ENCODE results near the gene SLC26A5.

DNA sequence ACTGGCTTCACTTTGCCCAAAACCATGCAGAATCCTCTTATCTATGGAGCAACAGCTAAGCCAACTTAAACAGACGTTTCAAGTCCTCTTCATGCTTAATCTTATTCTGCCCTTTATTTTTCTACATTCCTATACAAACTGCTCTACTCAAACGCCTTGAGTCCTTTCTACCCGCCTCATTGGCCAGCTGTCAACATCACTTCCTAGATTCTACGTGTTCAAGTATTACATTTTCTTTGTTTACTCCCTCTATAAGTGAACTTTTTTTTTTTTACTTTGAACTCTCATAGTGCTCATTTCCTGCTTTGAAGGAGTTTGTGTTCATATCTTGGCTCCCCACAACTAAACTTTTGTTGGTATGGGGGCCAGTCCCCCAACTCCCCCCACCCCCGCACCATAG, 28.9 kb upstream of the SLC26A5 start:
- no peak for TF ChIP-seq CTCF (conservative IDR thresholded peaks at IDR 0.05)
- no peak for TF ChIP-seq ZFX (IDR thresholded peaks at IDR 0.05)
